ENCODE data around the gene BHLHE41. TPM values are rescaled to one million over a fixed set of nuclear protein-coding genes. Genes with fewer than 3 reads are reported as not detected.

The BHLHE41 gene
- total RNA-seq, 2 experiments from 2014 or later: not detected

DNA sequence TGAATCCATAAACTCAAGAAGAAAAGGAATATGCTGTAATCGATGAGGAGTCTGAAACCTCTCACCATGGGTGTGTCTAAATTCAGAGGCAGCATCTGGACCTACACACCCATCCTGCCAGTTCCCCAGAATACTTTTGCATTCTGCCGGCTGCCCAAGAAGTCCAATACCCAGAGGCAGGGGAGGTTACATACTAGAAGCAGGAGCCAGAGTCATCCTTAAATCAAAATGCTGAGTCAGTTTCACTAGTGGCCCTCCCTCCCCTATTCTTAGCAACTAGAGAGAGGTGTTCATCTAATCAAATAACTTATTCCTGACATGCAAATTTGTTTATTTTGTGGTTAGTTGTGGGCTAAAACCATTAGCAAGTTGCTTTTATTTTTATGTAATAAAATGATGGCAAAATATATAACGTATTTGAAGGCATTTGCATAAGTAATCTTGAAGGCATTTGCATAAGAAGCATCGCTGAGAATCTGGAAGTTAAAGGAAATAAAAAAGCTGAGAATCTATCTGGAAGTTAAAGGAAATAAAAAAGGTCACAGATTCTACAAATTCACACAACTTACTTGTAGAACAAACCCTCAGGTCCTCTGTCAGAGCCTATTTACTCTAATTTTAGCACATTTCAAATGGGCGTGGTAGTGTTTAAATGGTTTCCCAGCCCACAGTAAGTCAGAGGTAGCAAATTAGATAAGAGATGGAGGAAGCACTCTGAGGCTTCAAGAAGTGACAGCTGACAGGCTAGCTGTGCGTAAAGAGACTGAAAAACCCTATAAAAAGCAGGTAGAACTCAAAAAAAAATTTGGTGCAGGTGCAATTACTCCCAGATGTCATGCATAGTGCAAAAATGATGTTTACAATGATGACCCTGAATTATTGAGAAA is 7.8 kb downstream of the BHLHE41 start:
- H3K4me3 Mint-ChIP-seq: no peak overlapping the region
- H3K27ac Mint-ChIP-seq: no peak overlapping the region
- H3K4me1 Mint-ChIP-seq: peaks cover 14% of the 10 kb centered on the region
- no peak for ATAC-seq
- no peak for DNase-seq
- CTCF ChIA-PET: interaction anchor here (0.7 kb wide), 1 partner anchor 16 kb away, joined by 3 read pairs; no protein-coding TSS in a partner anchor
- H3K9me3 Mint-ChIP-seq (ENCODE audit: low read depth): no peaks in the 10 kb centered on the region
- H3K36me3 Mint-ChIP-seq: no peaks in the 10 kb centered on the region
- peaks cover 80% of the 10 kb centered on the region for H3K27me3 Mint-ChIP-seq

- no peak for ATAC-seq
- Mint-ChIP-seq H3K27me3 (peaks cover 80% of the 10 kb centered on the region), H3K27ac (no peak overlapping the region), H3K9me3 (ENCODE audit: low read depth) (no peaks in the 10 kb centered on the region), H3K4me1 (peaks cover 8% of the 10 kb centered on the region), H3K4me3 (peak overlapping the region; percentile 40), H3K36me3 (no peaks in the 10 kb centered on the region)
- CTCF ChIA-PET: interaction anchor here (1.4 to 1.6 kb wide), 3 partner anchors 18 to 587 kb away, joined by 3 to 5 read pairs (median 4); no protein-coding TSS in a partner anchor
- no peak for DNase-seq
Observed at GRCh38 chr12:26114720-26115401, 10.0 kb downstream of the BHLHE41 start.

DNA sequence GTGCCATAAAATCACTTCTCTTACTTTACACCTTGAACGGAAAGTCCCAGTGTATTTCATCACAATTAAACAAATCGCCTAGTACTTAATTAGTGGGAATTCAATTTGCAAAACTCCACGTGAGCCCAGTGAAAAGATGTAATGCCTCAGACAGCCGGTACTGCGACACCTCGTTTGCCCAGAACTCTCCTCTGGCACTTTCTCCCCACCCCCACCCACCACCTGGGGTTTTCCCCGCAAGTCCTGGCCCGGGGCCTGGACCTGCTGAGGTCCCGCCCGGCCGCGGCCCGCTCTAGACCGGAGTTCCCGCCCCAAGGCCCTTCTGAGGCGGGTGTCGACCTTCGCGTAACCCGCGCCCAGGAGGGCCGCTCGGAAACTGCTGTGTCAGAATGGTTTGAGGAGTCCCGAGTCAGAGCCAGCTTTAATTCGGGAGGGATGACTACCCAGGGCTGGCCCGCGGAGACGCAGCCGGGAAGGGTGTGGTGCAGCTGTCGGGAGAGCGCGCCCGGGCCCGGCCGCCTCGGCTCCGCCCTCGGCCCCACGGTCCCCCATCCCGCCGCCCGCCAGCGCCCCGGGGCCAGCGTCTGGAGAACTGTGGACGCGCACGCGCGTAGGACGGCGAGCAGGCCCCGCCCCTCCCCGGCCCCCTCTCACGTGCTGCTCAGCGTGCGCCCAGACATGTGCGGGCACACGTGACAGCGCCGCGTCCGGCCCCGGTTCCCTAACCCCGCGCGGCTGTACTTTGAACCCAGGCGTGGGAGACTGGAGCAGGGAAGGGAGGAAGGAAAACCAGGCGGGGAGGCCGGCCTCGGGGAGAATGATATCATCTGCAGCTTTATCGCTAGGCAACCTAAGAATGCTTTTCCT is 10.8 kb downstream of the BHLHE41 start:
- Mint-ChIP-seq H3K27me3 (peaks cover 78% of the 10 kb centered on the region), H3K36me3 (no peaks in the 10 kb centered on the region), H3K9me3 (ENCODE audit: low read depth) (no peaks in the 10 kb centered on the region), H3K27ac (no peak overlapping the region), H3K4me1 (peaks cover 8% of the 10 kb centered on the region), H3K4me3 (peak overlapping the region; percentile 54)
- DNase-seq: peak; percentile 78
- CTCF ChIA-PET: interaction anchor here (0.7 to 1.6 kb wide), 3 partner anchors 500 to 1078 kb away, joined by 3 to 5 read pairs (median 4); no protein-coding TSS in a partner anchor
- ATAC-seq: peak; percentile 88

DNA sequence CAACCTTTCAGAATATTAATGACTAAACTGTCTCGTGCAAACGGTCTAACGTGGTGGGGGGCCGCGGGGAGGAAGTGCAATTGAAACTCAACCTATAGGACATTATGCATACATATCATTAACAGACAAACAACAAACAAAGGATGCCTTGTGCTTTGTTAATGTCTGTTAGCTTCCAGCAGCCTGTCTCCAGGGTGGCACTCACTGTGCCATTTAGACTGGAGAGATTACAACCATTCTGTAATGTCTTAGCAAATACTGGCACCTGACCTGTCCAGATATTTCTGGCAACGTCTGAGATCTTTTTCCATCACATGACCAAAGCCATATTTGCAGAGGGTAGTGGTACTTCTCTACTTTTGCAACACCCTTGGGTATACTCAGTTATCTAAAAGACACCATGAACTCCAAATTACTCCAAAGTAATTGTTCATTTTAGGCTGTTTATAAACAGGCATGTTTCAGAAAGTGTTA is 11.6 kb downstream of the BHLHE41 start:
- no peak overlapping the region for H3K27ac Mint-ChIP-seq
- peaks cover 8% of the 10 kb centered on the region for H3K4me1 Mint-ChIP-seq
- no peaks in the 10 kb centered on the region for H3K9me3 Mint-ChIP-seq (ENCODE audit: low read depth)
- H3K27me3 Mint-ChIP-seq: peaks cover 77% of the 10 kb centered on the region
- H3K36me3 Mint-ChIP-seq: no peaks in the 10 kb centered on the region
- CTCF ChIA-PET: no interaction called here
- peak overlapping the region; percentile 54 for H3K4me3 Mint-ChIP-seq
- no peak for DNase-seq
- ATAC-seq: no peak

GRCh38 chr12:26112703-26113147 is 12.1 kb downstream of the BHLHE41 start:
- Mint-ChIP-seq H3K9me3 (ENCODE audit: low read depth) (no peaks in the 10 kb centered on the region), H3K4me3 (no peak overlapping the region), H3K27me3 (peaks cover 77% of the 10 kb centered on the region), H3K36me3 (no peaks in the 10 kb centered on the region), H3K4me1 (peaks cover 8% of the 10 kb centered on the region), H3K27ac (no peak overlapping the region)
- ATAC-seq (no peak), DNase-seq (no peak)
- CTCF ChIA-PET: no interaction called here

DNA sequence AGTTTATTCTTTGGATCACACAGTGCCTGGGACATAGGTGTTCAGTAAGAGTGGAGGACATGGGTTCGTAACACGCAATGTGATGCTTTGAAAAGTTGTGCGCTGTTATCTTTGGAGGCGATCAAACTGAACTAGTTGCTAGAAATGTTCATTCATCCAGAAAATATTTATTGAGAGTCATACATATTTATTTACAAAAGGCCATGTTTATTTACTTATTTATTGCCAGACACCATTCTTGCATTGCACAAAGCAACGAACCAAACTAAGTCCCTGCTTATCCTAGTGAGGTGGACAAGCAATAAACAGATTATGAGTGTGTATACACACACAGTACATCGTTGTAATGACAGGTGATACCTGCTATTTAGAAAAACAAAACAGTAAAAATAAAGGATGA is 12.6 kb downstream of the BHLHE41 start:
- H3K4me1 Mint-ChIP-seq: peaks cover 8% of the 10 kb centered on the region
- CTCF ChIA-PET: interaction anchor here (2.5 kb wide), 1 partner anchor 15 kb away, joined by 8 read pairs; no protein-coding TSS in a partner anchor
- no peak overlapping the region for H3K27ac Mint-ChIP-seq
- ATAC-seq (no peak), DNase-seq (no peak)
- H3K27me3 Mint-ChIP-seq: peaks cover 76% of the 10 kb centered on the region
- H3K9me3 Mint-ChIP-seq (ENCODE audit: low read depth): no peaks in the 10 kb centered on the region
- no peak overlapping the region for H3K4me3 Mint-ChIP-seq
- no peaks in the 10 kb centered on the region for H3K36me3 Mint-ChIP-seq

- ATAC-seq: no peak
- DNase-seq: no peak
- Mint-ChIP-seq H3K4me1 (peaks cover 8% of the 10 kb centered on the region), H3K27me3 (peaks cover 65% of the 10 kb centered on the region), H3K36me3 (no peaks in the 10 kb centered on the region), H3K27ac (no peak overlapping the region), H3K9me3 (ENCODE audit: low read depth) (no peaks in the 10 kb centered on the region), H3K4me3 (no peak overlapping the region)
- CTCF ChIA-PET: no interaction called here
Observed at GRCh38 chr12:26109343-26109881, 15.4 kb downstream of the BHLHE41 start.

GRCh38 chr12:26108915-26109314 is 15.9 kb downstream of the BHLHE41 start:
- peaks cover 8% of the 10 kb centered on the region for H3K4me1 Mint-ChIP-seq
- no peak for DNase-seq
- H3K4me3 Mint-ChIP-seq: no peak overlapping the region
- H3K9me3 Mint-ChIP-seq (ENCODE audit: low read depth): no peaks in the 10 kb centered on the region
- no peak overlapping the region for H3K27ac Mint-ChIP-seq
- ATAC-seq: no peak
- no peaks in the 10 kb centered on the region for H3K36me3 Mint-ChIP-seq
- H3K27me3 Mint-ChIP-seq: peaks cover 68% of the 10 kb centered on the region
- CTCF ChIA-PET: interaction anchor here (1.8 kb wide), 1 partner anchor 12 kb away, joined by 5 read pairs; no protein-coding TSS in a partner anchor

GRCh38 chr12:26106347-26106746 is 18.5 kb downstream of the BHLHE41 start:
- no peak overlapping the region for H3K4me3 Mint-ChIP-seq
- no peak overlapping the region for H3K27ac Mint-ChIP-seq
- peaks cover 64% of the 10 kb centered on the region for H3K27me3 Mint-ChIP-seq
- no peaks in the 10 kb centered on the region for H3K36me3 Mint-ChIP-seq
- no peak for DNase-seq
- no peak for ATAC-seq
- CTCF ChIA-PET: no interaction called here
- no peaks in the 10 kb centered on the region for H3K9me3 Mint-ChIP-seq (ENCODE audit: low read depth)
- no peaks in the 10 kb centered on the region for H3K4me1 Mint-ChIP-seq

DNA sequence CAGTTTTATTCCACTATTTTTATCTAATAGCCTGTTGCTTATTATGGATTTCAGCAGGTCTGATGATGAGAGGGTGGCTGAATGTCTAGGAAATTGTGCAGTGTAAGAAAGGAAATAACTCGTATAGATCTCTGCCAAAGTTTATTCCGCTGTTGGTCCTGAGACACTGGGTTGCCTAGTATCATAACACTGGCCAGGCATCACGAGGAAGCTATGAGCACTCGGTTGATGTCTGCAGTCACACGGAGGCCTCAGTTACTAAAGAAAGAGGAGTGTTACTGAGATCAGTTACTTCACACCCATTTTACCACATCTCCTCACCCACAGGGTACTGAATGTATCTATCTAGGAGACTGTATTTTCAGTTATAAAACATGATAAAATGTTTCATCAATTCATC is 21.9 kb downstream of the BHLHE41 start:
- peaks cover 62% of the 10 kb centered on the region for H3K27me3 Mint-ChIP-seq
- no peak for ATAC-seq
- H3K4me1 Mint-ChIP-seq: no peaks in the 10 kb centered on the region
- no peak overlapping the region for H3K4me3 Mint-ChIP-seq
- CTCF ChIA-PET: no interaction called here
- DNase-seq: no peak
- no peaks in the 10 kb centered on the region for H3K9me3 Mint-ChIP-seq (ENCODE audit: low read depth)
- H3K36me3 Mint-ChIP-seq: no peaks in the 10 kb centered on the region
- H3K27ac Mint-ChIP-seq: no peak overlapping the region

- Mint-ChIP-seq H3K4me1 (peaks cover 3% of the 10 kb centered on the region), H3K27me3 (peaks cover 59% of the 10 kb centered on the region), H3K27ac (no peak overlapping the region), H3K9me3 (ENCODE audit: low read depth) (no peaks in the 10 kb centered on the region), H3K36me3 (no peaks in the 10 kb centered on the region), H3K4me3 (no peak overlapping the region)
- DNase-seq: no peak
- CTCF ChIA-PET: no interaction called here
- ATAC-seq: no peak
Observed at GRCh38 chr12:26101763-26102162, 23.1 kb downstream of the BHLHE41 start.

DNA sequence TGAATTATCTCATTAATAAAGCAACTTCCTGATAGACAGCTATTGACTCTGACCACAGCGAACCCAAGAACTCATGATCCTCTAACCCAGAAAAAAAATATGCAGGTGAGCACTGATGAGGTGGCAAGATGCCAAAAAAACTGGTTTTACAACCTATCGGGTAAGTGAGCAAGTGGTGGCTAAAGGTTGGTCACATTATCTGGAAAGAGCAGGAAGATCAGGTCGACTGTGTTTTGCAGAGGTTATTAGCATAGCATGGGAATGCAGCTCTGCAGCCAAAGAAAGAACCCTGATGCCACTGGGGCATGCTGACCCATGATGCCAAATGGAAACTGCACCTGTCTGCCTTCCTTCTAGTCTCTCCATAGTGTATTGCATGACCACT is 23.5 kb downstream of the BHLHE41 start:
- Mint-ChIP-seq H3K9me3 (ENCODE audit: low read depth) (no peaks in the 10 kb centered on the region), H3K4me1 (peaks cover 3% of the 10 kb centered on the region), H3K4me3 (no peak overlapping the region), H3K36me3 (no peaks in the 10 kb centered on the region), H3K27ac (no peak overlapping the region), H3K27me3 (peaks cover 54% of the 10 kb centered on the region)
- no peak for DNase-seq
- no peak for ATAC-seq
- CTCF ChIA-PET: no interaction called here
